ENCODE data around the gene OSMR.

DNA sequence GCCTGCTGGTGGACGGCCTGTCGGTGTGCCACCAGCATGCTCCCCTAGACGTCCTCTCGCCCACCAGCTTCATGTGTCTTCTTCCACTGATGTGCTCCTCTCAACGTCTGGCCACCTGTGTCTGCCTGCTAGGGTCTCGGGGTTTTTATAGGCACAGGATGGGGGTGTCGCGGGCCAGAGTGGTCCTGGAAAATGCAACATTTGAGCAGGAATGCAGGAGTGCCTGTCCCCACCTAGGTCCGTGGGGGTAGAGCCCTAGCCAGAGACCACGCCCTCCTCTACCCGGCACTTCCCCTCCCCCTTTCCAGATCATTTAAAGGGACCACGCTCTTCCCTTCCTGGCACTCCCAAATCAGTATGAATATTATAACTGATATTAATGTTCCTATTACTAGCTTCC, 48.0 kb upstream of the OSMR start:
- no peak for TF ChIP-seq EZH2 (IDR thresholded peaks at IDR 0.05; ENCODE audit: borderline replicate concordance, low read depth, low read length, severe bottlenecking)
- TF ChIP-seq CTCF (IDR thresholded peaks at IDR 0.05; ENCODE audit: borderline replicate concordance, extremely low read depth, low read length, poor library complexity, severe bottlenecking): no peak

Measured in DND-41 (cell line).